Measurements from ENCODE around the gene CITED4.

Gene CITED4

DNA sequence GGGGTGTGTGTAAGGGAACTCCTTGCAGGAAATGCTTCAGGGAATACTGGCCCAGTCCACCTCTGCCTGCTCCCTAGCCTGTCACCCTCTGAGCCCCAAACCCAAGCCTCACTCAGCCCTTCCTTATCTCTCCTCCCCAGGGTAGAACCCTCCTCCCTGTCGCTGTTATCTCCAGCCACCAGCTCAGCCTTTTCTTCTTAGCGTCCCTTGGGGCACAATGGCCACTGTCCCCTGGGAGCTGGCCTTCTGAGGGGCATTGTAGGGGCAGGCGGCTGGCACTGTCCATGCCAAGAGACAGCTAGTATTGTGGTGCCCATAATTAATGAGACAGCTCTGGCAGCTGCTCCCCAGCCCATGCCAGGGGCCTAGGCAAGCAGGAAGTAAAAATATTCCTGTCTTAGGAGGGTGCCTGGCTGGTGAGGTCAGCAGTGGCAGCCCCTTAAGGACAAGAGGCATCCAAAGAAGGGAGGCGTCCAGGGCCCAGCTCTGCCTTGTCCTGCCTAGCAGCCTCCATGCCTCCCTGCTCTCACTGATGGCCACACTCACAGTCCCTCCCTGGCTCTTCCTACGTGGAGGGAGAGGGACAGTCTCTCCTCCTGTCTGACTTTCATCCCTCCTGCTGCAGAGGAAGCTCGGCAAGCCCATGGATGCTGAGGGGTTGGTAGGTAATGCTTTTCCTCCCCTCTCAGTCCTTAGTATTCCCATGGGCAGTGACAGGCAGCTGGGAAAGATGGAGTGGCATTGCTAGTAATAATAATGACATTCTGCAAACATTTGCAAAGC, 41.1 kb downstream of the CITED4 start:
- Histone ChIP-seq H3K27me3 (ENCODE audit: insufficient read depth, low read depth) (no peaks in the 10 kb centered on the region), H4K20me1 (ENCODE audit: insufficient read depth) (no peaks in the 10 kb centered on the region), H3K27ac (no peak overlapping the region), H3K9ac (no peak overlapping the region), H2AFZ (ENCODE audit: low read depth) (no peak overlapping the region), H3K36me3 (ENCODE audit: insufficient read depth) (no peaks in the 10 kb centered on the region), H3K4me3 (IDR thresholded peaks at IDR 0.05; ENCODE audit: insufficient read depth, low read depth, low read length) (no peak overlapping the region), H3K4me1 (ENCODE audit: low read depth, poor library complexity, severe bottlenecking) (no peaks in the 10 kb centered on the region), H3K4me2 (no peak overlapping the region), H3K79me2 (ENCODE audit: insufficient read depth, low read depth) (no peaks in the 10 kb centered on the region)
- TF ChIP-seq, protein P1, sequence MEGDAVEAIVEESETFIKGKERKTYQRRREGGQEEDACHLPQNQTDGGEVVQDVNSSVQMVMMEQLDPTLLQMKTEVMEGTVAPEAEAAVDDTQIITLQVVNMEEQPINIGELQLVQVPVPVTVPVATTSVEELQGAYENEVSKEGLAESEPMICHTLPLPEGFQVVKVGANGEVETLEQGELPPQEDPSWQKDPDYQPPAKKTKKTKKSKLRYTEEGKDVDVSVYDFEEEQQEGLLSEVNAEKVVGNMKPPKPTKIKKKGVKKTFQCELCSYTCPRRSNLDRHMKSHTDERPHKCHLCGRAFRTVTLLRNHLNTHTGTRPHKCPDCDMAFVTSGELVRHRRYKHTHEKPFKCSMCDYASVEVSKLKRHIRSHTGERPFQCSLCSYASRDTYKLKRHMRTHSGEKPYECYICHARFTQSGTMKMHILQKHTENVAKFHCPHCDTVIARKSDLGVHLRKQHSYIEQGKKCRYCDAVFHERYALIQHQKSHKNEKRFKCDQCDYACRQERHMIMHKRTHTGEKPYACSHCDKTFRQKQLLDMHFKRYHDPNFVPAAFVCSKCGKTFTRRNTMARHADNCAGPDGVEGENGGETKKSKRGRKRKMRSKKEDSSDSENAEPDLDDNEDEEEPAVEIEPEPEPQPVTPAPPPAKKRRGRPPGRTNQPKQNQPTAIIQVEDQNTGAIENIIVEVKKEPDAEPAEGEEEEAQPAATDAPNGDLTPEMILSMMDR (conservative IDR thresholded peaks at IDR 0.05; ENCODE audit: low read depth, low read length): no peak

DNA sequence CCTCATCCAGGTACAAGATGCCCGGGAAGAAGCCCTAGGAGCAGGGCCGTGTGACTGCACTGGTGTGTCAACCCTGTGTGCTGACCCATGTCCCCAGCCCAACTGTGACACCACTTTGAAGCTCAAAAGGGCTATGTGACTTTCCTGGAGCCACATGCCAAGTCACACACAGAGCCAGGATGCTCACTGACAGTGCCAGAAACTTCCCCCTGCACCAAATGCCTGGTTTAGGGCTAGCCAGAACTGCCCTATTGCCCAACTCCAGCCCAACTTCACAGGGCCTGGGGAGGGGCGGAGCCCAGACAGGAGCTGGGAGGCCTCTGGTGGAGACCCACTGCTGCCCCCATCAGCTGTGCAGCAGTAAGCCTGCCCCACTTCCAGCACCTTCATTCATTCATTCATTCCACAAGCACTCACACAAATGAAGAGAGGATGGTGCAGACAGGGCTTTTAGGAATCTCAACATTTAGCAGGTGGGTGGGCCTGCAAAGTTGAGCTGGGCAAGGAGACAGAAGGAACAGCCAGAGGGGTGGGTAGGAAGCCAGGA, 41.8 kb downstream of the CITED4 start:
- H3K36me3 ChIP-seq (ENCODE audit: insufficient read depth): no peaks in the 10 kb centered on the region
- TF ChIP-seq, protein P1 (conservative IDR thresholded peaks at IDR 0.05; ENCODE audit: low read depth, low read length): no peak
- no peak overlapping the region for H3K4me2 ChIP-seq

DNA sequence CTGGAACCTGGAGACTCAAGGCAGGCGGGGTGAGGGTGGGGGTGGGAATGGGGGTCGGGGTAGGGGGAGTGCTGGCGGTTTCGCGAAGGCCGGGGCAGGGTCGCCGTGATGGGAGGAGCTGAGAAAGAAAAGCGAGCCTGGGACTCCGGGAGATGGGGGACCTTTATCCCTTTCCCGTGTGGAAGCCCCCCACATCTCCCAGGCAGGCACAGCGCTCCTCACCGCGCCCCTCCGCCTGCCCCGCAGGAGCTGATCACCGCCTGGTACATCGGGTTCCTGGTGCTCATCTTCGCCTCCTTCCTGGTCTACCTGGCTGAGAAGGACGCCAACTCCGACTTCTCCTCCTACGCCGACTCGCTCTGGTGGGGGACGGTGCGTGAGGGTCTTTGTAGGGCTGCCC, 43.1 kb downstream of the CITED4 start:
- no peak overlapping the region for H3K9ac ChIP-seq
- TF ChIP-seq, protein P1 (conservative IDR thresholded peaks at IDR 0.05; ENCODE audit: low read depth, low read length): no peak
- no peaks in the 10 kb centered on the region for H3K79me2 ChIP-seq (ENCODE audit: insufficient read depth, low read depth)
- no peaks in the 10 kb centered on the region for H3K27me3 ChIP-seq (ENCODE audit: insufficient read depth, low read depth)
- H3K4me1 ChIP-seq (ENCODE audit: low read depth, poor library complexity, severe bottlenecking): no peaks in the 10 kb centered on the region
- H2AFZ ChIP-seq (ENCODE audit: low read depth): no peak overlapping the region
- no peaks in the 10 kb centered on the region for H4K20me1 ChIP-seq (ENCODE audit: insufficient read depth)
- no peak overlapping the region for H3K27ac ChIP-seq
- no peak overlapping the region for H3K4me3 ChIP-seq (IDR thresholded peaks at IDR 0.05; ENCODE audit: insufficient read depth, low read depth, low read length)
- H3K4me2 ChIP-seq: no peak overlapping the region
- H3K36me3 ChIP-seq (ENCODE audit: insufficient read depth): no peaks in the 10 kb centered on the region

More for the DNA sequence above, 41.8 kb downstream of the CITED4 start:
- no peaks in the 10 kb centered on the region for H3K27me3 ChIP-seq (ENCODE audit: insufficient read depth, low read depth)
- H3K27ac ChIP-seq: no peak overlapping the region
- H3K79me2 ChIP-seq (ENCODE audit: insufficient read depth, low read depth): no peaks in the 10 kb centered on the region
- no peak overlapping the region for H3K9ac ChIP-seq
- no peaks in the 10 kb centered on the region for H4K20me1 ChIP-seq (ENCODE audit: insufficient read depth)
- H3K4me1 ChIP-seq (ENCODE audit: low read depth, poor library complexity, severe bottlenecking): no peaks in the 10 kb centered on the region
- no peak overlapping the region for H3K4me3 ChIP-seq (IDR thresholded peaks at IDR 0.05; ENCODE audit: insufficient read depth, low read depth, low read length)
- no peak overlapping the region for H2AFZ ChIP-seq (ENCODE audit: low read depth)

DNA sequence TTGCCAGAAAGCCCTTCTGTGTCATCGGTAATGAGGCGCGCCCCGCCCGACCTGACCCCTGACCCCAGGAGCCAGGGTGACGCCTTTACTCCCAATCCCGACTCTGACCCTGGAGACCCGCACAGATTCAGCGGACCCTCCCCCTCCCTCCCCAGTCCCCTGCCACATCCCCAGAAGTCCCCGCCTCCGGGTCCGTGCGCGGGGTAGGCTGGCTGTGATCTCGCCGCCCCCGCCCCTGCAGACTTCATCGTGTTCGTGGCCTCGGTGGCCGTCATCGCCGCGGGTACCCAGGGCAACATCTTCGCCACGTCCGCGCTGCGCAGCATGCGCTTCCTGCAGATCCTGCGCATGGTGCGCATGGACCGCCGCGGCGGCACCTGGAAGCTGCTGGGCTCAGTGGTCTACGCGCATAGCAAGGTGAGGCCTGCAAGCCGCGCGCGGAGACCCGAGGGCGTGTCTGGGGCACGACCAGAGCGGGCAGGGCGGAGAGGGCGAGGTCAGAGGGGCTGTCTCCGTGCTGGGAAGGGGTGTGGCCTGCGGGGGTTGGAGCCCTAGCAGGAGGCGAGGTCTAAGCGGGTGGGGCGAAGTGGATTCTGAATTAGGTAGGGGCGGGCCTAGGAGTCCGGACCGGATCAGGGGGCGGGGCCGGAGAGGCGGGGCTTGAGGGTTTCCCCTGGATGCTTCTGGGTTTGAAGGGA, 43.8 kb downstream of the CITED4 start:
- Histone ChIP-seq H2AFZ (ENCODE audit: low read depth) (no peak overlapping the region), H3K27ac (no peak overlapping the region), H3K36me3 (ENCODE audit: insufficient read depth) (no peaks in the 10 kb centered on the region), H3K4me2 (no peak overlapping the region), H3K27me3 (ENCODE audit: insufficient read depth, low read depth) (no peaks in the 10 kb centered on the region), H3K9ac (no peak overlapping the region), H4K20me1 (ENCODE audit: insufficient read depth) (no peaks in the 10 kb centered on the region), H3K4me3 (IDR thresholded peaks at IDR 0.05; ENCODE audit: insufficient read depth, low read depth, low read length) (no peak overlapping the region), H3K4me1 (ENCODE audit: low read depth, poor library complexity, severe bottlenecking) (no peaks in the 10 kb centered on the region), H3K79me2 (ENCODE audit: insufficient read depth, low read depth) (no peaks in the 10 kb centered on the region)
- TF ChIP-seq, protein P1 (conservative IDR thresholded peaks at IDR 0.05; ENCODE audit: low read depth, low read length): no peak
